ENCODE data around the gene PEX5L.

DNA sequence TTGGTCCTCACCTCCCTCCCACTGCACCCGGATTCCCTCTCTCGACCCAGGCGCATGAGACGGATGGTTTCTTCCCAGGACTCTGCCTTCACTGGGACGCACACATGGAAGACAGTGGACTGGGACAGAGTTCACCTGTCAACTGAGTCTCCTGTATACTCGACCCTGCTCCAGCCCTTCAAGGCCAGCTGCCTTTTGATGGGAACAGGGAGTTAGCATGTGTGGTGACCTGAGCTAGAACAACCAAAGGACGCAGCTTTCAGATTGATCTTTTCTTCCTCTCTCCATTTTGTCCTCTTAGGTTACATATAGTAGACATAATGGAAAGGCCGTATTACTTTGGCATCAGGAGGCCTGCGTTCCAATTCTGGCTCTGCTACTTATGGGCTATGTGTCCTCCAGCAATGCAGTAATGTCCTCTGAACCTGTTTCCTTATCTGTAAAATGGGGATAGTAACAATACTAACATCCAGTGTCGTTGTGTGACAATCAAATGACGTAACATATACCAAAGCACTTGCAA, 94.1 kb downstream of the PEX5L start:
- no peak for TF ChIP-seq RFX5 (IDR thresholded peaks at IDR 0.05; ENCODE audit: low read length)
- no peak for TF ChIP-seq EP300 (IDR thresholded peaks at IDR 0.05; ENCODE audit: borderline replicate concordance in 1 of 2, low read depth in 1 of 2, low read length in 1 of 2)
- TF ChIP-seq, protein P1, sequence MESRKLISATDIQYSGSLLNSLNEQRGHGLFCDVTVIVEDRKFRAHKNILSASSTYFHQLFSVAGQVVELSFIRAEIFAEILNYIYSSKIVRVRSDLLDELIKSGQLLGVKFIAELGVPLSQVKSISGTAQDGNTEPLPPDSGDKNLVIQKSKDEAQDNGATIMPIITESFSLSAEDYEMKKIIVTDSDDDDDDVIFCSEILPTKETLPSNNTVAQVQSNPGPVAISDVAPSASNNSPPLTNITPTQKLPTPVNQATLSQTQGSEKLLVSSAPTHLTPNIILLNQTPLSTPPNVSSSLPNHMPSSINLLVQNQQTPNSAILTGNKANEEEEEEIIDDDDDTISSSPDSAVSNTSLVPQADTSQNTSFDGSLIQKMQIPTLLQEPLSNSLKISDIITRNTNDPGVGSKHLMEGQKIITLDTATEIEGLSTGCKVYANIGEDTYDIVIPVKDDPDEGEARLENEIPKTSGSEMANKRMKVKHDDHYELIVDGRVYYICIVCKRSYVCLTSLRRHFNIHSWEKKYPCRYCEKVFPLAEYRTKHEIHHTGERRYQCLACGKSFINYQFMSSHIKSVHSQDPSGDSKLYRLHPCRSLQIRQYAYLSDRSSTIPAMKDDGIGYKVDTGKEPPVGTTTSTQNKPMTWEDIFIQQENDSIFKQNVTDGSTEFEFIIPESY (IDR thresholded peaks at IDR 0.05; ENCODE audit: borderline replicate concordance, low read depth) = no peak
- TF ChIP-seq, protein P2, sequence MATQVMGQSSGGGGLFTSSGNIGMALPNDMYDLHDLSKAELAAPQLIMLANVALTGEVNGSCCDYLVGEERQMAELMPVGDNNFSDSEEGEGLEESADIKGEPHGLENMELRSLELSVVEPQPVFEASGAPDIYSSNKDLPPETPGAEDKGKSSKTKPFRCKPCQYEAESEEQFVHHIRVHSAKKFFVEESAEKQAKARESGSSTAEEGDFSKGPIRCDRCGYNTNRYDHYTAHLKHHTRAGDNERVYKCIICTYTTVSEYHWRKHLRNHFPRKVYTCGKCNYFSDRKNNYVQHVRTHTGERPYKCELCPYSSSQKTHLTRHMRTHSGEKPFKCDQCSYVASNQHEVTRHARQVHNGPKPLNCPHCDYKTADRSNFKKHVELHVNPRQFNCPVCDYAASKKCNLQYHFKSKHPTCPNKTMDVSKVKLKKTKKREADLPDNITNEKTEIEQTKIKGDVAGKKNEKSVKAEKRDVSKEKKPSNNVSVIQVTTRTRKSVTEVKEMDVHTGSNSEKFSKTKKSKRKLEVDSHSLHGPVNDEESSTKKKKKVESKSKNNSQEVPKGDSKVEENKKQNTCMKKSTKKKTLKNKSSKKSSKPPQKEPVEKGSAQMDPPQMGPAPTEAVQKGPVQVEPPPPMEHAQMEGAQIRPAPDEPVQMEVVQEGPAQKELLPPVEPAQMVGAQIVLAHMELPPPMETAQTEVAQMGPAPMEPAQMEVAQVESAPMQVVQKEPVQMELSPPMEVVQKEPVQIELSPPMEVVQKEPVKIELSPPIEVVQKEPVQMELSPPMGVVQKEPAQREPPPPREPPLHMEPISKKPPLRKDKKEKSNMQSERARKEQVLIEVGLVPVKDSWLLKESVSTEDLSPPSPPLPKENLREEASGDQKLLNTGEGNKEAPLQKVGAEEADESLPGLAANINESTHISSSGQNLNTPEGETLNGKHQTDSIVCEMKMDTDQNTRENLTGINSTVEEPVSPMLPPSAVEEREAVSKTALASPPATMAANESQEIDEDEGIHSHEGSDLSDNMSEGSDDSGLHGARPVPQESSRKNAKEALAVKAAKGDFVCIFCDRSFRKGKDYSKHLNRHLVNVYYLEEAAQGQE (IDR thresholded peaks at IDR 0.05; ENCODE audit: low read depth, low read length) = no peak
- no peak for TF ChIP-seq RAD21 (IDR thresholded peaks at IDR 0.05; ENCODE audit: low read length)
- TF ChIP-seq, protein P3, sequence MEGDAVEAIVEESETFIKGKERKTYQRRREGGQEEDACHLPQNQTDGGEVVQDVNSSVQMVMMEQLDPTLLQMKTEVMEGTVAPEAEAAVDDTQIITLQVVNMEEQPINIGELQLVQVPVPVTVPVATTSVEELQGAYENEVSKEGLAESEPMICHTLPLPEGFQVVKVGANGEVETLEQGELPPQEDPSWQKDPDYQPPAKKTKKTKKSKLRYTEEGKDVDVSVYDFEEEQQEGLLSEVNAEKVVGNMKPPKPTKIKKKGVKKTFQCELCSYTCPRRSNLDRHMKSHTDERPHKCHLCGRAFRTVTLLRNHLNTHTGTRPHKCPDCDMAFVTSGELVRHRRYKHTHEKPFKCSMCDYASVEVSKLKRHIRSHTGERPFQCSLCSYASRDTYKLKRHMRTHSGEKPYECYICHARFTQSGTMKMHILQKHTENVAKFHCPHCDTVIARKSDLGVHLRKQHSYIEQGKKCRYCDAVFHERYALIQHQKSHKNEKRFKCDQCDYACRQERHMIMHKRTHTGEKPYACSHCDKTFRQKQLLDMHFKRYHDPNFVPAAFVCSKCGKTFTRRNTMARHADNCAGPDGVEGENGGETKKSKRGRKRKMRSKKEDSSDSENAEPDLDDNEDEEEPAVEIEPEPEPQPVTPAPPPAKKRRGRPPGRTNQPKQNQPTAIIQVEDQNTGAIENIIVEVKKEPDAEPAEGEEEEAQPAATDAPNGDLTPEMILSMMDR (IDR thresholded peaks at IDR 0.05) = no peak
- no peak for TF ChIP-seq YY1 (IDR thresholded peaks at IDR 0.05; ENCODE audit: low read depth)
- TF ChIP-seq, protein P4, sequence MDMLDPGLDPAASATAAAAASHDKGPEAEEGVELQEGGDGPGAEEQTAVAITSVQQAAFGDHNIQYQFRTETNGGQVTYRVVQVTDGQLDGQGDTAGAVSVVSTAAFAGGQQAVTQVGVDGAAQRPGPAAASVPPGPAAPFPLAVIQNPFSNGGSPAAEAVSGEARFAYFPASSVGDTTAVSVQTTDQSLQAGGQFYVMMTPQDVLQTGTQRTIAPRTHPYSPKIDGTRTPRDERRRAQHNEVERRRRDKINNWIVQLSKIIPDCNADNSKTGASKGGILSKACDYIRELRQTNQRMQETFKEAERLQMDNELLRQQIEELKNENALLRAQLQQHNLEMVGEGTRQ (IDR thresholded peaks at IDR 0.05; ENCODE audit: borderline replicate concordance, low read depth, low read length) = no peak
- TF ChIP-seq POLR2AphosphoS5 (IDR thresholded peaks at IDR 0.05; ENCODE audit: low read depth, low read length) = no peak
- no peak for TF ChIP-seq TAF1 (IDR thresholded peaks at IDR 0.05; ENCODE audit: borderline replicate concordance, low read depth, low read length)

Measured in SK-N-SH (cell line).